NCI-H2171 treated with DMSO at 0.1 percent for 48 hours (cell line): Measurements from ENCODE around the gene TFCP2L1.
"Not testable (repeated sequence)": the region's sequence is repeated elsewhere in the genome, so short reads cannot be mapped to it uniquely, and the experiment has no call there.

Experiments
- DNase-seq: peaks from one replicate; lab custom pipeline; 2025; lab: John Stamatoyannopoulos, UW

TFCP2L1 gene

DNA sequence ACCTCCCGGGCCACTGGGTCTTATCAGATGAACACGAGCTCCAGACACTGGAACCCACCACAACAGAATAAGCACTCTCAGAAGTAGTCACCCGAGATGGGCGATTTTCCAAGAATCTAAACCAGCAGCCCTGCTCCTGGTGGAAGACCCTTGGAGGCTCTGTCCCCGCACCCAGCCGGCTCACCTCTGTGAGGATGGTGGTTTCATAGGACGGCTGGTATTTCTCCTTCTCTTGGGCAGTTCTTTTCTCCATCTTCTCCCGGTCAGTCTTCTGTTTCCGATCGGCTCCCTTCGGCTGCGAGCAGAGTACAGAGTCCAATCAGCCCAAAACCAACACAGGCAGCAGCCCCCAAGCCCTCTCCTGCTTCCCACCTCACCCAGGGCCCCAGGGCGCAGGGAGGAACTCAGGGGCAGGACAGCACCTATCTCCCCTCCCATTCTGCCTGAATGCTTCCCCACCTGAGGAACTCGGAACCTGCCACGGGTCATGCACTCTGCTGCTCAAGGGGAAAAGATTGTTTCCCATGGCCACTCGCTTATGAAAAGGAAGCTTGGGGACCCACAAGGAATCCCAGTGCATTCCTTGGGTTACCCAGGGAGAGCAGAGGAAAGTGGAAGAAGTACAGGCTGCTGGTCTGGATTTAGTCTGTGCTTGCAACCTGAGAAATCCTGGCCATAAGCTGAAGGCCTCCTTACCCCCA lies 42.7 kb downstream of the TFCP2L1 start:
- peak; percentile 3 for DNase-seq

DNA sequence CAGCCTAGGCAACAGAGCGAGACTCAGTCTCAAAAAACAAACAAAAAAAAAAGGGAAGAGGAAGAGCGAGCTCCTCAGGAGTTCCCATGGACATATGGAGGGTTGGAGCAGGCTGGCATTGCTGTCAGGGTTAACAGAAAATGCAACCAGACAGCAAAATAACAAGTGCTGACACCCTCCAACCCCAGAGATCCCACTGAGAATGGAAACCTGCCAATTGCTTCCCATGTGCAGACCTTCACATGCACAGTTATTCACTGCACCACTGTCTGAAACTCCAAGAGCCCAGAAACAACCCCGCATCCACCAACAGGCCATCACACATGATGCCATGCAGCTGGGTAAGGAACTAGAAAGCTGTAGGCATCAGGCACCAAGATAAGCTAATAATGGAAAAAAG lies 43.5 kb downstream of the TFCP2L1 start:
- peak; percentile 57 for DNase-seq

- DNase-seq: no peak
These were observed 44.6 kb downstream of the TFCP2L1 start for GRCh38 chr2:121240436-121240835.

GRCh38 chr2:121239969-121240368 lies 45.0 kb downstream of the TFCP2L1 start:
- no peak for DNase-seq

DNA sequence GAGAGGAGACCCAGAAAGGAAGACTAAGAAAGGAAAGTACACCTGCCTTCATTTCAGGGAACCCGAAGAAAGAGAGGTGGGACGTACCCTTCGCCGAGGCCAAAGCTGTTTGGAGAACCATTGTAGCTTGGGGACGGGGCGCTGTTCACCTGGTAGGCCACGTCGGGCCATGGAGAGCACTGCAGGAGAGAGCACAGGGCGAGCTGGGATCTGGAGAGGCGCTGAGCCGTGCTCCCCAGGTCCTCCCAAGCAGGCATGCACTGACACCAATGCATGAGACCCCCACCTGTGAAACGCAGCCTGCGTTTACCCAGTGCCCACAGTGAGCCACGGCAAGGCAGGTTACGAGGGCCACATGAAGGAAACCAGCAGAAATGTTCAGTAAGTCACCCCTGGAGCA lies 45.5 kb downstream of the TFCP2L1 start:
- no peak for DNase-seq

DNA sequence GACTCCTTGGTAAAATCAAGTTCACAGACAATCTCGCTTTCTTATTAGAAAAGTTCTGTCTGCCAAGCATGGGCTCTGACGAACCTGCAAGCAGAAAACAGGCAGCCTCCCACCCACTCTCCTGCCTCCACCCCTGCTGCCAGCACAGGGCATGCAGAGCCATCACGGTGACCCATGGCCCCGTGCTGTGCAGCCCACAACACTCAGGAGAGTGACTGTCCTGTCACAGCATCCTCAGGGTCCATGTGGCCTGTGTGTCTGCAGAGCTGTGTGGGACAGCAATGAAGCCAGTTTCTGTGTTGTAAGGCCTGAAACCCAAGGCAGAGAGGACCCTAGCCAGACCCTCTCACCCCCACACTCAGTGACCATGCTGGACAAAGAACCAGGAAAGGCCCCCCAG lies 46.2 kb downstream of the TFCP2L1 start:
- no peak for DNase-seq

DNA sequence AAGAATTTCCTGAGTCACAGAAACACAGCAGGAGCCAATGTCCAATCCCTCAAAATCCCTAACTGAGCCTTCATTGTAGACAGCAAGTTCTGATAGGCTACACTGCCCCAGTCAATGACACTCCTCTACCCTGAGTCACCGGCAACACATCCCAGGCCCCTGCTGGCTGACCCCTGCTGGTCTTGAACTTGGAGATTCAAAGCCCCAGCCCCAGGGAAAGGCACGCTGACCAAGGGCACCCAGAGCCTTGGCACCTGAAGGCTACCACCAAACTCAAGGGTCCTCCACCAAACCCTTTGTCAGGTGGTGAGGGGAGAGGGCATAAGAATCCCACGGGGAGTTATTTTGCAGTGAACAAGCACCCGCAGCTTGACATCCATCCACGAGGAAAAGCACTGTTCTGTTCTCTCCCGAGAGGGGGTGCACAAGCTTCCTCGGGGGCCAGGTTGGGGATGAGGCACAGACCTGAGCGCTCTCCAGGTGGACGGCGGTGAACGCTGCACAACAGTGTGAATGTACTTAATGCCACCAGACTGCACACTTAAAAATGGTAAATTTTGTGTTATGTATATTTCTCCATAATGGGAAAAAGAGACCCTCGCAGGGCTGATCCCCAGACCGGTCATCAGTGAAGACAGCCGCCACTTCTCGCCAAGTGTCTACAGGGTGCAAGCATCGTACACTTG lies 46.9 kb downstream of the TFCP2L1 start:
- DNase-seq: no peak

- DNase-seq: no peak
These were observed 47.5 kb downstream of the TFCP2L1 start for GRCh38 chr2:121237336-121237979.

DNA sequence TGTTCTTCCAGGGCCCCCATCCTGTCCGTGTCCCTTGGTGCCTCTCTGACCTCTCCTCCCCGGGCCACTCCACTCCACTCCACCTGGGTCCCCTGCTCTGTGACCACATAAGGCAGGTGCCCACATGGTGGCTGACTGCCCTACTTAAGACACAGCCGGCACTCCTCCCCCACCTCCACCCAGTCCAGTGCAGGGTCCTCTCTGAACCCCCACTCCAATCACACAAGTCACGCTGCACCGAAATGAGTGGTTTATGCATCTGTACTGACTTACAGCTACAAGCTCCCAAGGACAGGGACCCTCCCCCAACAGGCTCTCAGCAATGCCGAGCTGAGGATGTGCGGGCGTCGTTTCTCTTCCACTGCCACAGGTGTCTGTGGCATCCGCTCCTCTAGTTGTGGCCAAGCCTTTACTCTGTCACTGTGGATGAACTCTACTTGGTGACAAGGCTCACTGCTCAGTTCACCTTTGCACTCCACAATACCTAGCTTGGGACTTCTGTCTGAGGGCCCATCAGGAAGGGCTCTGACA lies 48.3 kb downstream of the TFCP2L1 start:
- DNase-seq: no peak

DNA sequence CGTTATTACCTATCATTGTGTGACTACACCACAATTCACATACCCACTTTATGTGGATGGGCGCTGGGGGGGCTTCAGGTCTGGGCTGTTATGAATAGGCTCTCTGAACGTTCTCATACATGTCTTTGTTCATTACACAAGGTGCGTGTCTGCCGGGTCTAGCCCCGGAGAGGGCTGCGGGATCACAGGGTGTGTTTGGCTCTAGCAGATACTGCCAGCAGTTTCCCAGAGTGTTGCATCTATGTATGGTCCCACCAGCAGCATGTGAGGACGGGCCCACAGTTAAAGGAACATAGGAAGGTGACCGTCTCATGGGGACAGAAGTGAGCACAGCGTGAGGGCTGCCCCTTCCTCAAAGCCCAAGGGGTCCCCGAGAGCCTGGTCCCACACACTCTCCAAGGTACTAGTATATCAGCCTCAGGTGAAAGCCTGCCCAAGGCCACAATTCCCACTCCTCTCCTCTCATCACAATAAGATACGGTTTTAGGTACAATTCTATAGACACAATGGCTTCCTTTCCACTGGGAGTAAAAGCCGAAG lies 48.8 kb downstream of the TFCP2L1 start:
- DNase-seq: no peak

DNA sequence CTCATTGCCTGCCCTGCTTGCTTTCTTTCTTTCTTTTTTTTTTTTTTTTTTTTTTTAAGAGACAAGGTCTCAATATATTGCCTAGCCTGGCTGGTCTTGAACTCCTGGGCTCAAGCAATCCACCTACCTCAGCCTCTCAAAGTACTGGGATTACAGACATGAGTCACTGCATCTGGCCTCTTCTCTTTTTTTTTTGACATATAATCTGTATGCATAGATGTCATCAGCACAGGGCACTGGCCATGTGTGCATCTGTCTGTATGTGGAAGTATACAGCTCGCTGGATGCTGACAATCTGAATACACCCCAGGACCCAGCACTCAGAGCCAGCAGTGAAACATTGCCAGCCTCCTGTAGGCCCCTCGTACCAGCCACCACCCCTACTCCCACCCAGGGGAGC lies 49.5 kb downstream of the TFCP2L1 start:
- DNase-seq: peak; percentile 15

DNA sequence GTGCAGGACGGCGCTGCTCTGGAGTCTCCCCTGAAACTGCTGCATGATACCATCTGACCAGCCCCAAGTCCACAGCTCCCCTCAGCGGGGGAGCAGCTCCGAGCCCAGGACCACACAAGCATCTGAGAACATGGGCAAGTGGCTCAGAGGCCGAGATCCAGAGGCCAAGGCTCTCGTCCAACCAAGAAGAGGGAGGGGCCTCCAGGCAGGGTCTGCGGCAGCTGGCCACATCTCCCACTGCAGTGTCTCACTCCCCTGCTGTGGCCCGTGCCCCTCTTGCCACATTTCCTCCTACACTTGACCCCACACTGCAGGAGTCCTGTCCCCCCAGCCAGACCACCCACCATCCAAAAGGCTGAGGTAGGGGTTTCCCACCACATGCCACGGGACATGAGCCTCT lies 50.2 kb downstream of the TFCP2L1 start:
- DNase-seq: no peak

DNA sequence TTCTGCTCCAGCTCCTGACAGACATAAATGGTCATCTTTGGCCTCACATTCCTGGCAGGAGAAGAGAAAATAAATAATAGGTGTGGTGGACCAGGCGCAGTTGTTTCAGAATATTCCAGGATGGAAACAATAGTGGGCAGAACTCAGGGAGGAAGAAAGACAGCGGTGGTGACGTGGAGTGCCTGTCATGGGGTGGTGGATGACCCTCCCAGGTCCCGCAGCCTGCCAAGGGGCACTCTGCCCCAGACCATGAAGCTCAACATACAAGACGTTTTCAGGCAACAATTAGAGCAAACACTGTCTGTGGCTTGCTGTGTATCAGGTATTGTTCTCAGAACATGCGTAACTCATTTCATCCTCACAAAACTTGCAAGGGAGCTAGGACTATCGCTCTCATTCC lies 50.9 kb downstream of the TFCP2L1 start:
- DNase-seq: no peak

DNA sequence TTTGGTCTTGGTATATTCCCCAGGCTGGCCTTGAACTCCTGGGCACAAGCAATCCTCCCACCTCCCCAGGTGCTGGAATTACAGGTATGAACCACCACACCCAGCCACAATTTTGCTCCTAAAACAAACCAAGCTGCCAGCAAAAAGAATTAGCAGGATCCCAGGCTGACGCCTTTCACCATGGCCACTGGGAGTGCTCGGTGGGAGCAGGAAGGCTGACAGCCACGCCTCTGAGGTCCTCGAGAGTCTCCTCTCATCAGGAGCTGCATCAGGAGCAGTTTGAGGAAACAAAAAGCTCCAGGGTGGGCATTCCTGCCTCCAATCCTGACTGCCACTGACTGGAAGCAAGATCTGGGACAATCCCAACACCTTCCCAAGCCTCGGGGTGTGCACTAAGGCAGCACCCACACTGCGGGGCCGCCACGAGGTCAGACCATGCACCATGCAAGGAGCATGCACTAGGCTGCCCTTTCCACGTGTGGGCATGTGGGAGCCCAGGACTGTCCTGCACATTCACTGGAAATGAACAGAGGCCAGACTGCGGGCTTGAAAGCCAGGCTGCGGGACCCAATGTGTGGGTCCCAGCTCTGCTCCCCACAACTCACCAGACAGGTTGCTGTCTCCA lies 51.4 kb downstream of the TFCP2L1 start:
- DNase-seq: no peak

GRCh38 chr2:121232626-121233265 lies 52.3 kb downstream of the TFCP2L1 start:
- no peak for DNase-seq

DNA sequence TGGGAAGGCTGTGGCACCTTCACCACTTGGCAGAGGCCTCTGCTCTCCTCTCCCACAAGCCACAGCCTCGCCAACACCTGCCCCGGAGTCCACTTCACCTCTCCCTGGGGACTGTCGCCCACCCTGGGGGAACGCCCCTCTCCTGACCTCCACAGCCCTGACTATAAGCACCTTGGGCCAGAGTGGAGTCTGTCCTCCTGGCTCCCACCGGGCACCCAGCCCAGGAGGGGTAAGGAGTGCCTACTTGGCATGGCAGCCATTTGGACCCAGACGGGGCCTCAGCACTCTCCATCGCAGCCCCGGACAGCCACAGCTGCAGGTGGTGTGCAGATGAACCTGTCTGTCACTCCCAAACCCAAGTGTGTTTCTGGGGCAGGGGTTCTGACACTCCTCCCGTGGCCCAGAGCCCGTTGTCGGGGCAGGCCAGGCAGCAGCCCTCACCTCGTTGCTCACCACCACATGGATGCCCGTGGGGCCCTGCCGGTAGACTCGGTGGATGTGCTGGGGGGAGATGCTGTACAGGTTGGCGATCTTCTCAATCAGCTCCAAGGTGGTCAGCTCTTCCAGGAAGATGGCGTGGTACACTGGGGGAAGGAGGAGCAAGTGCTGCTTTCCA lies 53.5 kb downstream of the TFCP2L1 start:
- DNase-seq: no peak

DNA sequence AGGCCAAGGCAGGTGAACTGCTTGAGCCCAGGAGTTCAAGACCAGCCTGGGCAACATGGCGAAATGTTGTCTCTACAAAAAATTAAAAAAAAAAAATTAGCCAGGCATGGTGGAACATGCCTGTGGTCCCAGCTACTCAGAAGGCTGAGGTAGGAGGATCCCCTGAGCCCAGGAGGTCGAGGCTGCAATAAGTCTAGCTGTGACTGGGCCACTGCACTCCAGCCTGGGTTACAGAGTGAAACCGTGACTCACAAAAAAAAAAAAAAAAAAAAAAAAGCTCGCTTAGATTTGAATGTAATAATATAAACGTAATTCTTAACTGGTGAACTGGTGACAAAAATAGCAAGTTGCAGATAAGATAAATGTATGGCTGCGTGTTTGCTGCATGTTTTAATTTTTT lies 56.5 kb downstream of the TFCP2L1 start:
- DNase-seq: no peak

- DNase-seq: peak; percentile 82
These were observed 57.4 kb downstream of the TFCP2L1 start for GRCh38 chr2:121227381-121228144.

- DNase-seq: not testable (repeated sequence)
These were observed 59.3 kb downstream of the TFCP2L1 start for GRCh38 chr2:121225681-121226080.

DNA sequence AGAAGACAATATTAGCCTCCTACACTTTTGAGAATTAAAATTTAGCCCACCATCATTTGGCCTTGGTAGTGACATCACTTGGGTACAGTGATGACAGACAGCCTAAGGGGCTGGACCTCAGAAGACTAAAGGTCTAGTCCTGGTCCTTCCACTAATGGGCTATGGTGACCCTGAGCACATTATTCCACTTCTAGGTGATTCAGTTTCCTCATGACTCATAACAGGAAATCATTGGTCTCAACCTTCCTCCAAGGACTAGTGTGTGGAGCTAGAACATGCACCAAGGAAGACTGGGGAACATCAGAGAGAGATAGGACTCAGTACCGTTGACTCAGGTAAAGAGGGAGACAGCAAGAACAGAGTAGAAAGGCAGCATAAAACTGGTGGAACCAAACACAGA lies 64.0 kb downstream of the TFCP2L1 start:
- DNase-seq: no peak

DNA sequence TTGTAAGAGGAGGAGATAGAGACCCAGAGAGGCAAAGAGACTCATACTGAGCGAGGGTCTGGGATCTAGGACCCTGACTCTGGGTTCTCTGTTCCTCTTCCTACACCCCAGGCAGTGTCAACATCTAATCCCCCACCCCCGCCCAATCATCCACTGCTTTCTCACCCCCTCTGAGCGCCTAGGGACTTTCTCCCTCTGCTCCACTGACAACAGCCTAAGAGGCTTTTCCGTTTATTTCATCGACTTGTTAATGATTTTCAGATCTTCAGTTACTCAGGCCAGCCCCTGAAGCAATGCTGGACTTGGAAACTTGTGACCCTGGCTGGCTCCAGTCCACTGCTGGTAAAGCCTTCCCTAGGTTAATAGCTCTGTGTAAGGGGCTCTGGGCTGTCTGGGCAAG lies 65.1 kb downstream of the TFCP2L1 start:
- DNase-seq: no peak
